B cell (primary cell): ENCODE results near the gene SLC12A7. TPM values are rescaled to one million over a fixed set of nuclear protein-coding genes. Genes with fewer than 3 reads are reported as not detected.

Source experiments
- ATAC-seq: fragments of 200-7000 bp; cut with Tn5 transposase; one replicate; pipeline ENCODE4 v1.10.0; 2021; ENCODE audit warnings: low read depth, mild to moderate bottlenecking, moderate number of reproducible peaks, moderate library complexity
- CTCF ChIA-PET: fragments of 350-600 bp; sonication (Branson Sonifier 250); formaldehyde crosslinking; loops from one replicate; lab custom pipeline; 2021; ENCODE audit warnings: antibody characterized with exemption, inconsistent platforms; lab: Charles Lee
- POLR2A ChIA-PET: fragments of 350-600 bp; sonication (Branson Sonifier 250); formaldehyde crosslinking; loops from one replicate; lab custom pipeline; 2021; ENCODE audit warnings: antibody characterized with exemption; lab: Charles Lee
- DNase-seq: peaks from one replicate; pipeline ENCODE4 v3.0.0; 2013
- H2AFZ ChIP-seq: 2 replicates; pipeline ENCODE4 v1.6.1; 2012; ENCODE audit warnings: mild to moderate bottlenecking, low read depth, low read length; ENCODE audit not compliant: insufficient read depth, poor library complexity, severe bottlenecking
- H3K27ac ChIP-seq, 2 donors: 1 replicate in 1 of 2; 2 replicates in 1 of 2; pipeline ENCODE4 v1.5.1; 2012 to 2013; ENCODE audit warnings: low read length in 2 of 2, mild to moderate bottlenecking in 2 of 2, moderate library complexity in 1 of 2
- H3K27me3 ChIP-seq, 4 experiments: fragments of 200-600 bp in 1 of 4; sonication (generic) in 1 of 4; replicated peaks in 1 of 4; 1 replicate in 2 of 4; 2 replicates in 2 of 4; pipeline versions ENCODE4 v1.6.1 to v1.7.0; 2013 to 2016; ENCODE audit warnings: low read length in 3 of 4, mild to moderate bottlenecking in 2 of 4, mixed read lengths in 1 of 4, moderate library complexity in 1 of 4; ENCODE audit not compliant: insufficient read depth in 4 of 4, control insufficient read depth in 3 of 4; ENCODE audit errors: control extremely low read depth in 1 of 4
- H3K36me3 ChIP-seq, 2 experiments: replicated peaks in 1 of 2; 1 replicate in 1 of 2; 2 replicates in 1 of 2; pipeline versions ENCODE4 v1.6.1 to v1.7.1; 2013; ENCODE audit warnings: low read length in 1 of 2; ENCODE audit not compliant: insufficient read depth in 2 of 2, control insufficient read depth in 1 of 2; ENCODE audit errors: control extremely low read depth in 1 of 2, extremely low read depth in 1 of 2
- H3K4me1 ChIP-seq, 2 donors: fragments of 200-600 bp in 1 of 2; sonication (generic) in 1 of 2; 1 replicate in 1 of 2; 2 replicates in 1 of 2; pipeline versions ENCODE4 v1.5.1 to v1.6.1; 2013 to 2017; ENCODE audit warnings: low read length in 2 of 2; ENCODE audit not compliant: control insufficient read depth in 2 of 2, insufficient read depth in 2 of 2
- H3K4me2 ChIP-seq: replicated peaks from 2 replicates; pipeline ENCODE3; 2012; ENCODE audit warnings: mild to moderate bottlenecking, low read depth, low read length; ENCODE audit not compliant: poor library complexity, severe bottlenecking
- H3K4me3 ChIP-seq, 5 experiments: fragments of 200-600 bp in 1 of 5; sonication (generic) in 1 of 5; 1 replicate in 3 of 5; 2 replicates in 2 of 5; pipeline versions ENCODE4 v1.5.1 to v1.7.0; 2011 to 2016; ENCODE audit warnings: low read length in 4 of 5, mild to moderate bottlenecking in 4 of 5, low read depth in 2 of 5, control low read depth in 1 of 5, moderate library complexity in 1 of 5; ENCODE audit not compliant: insufficient read depth in 1 of 5; ENCODE audit errors: control extremely low read depth in 1 of 5, extremely low read depth in 1 of 5
- H3K79me2 ChIP-seq: fragments of 200-600 bp; sonication (generic); one replicate; pipeline ENCODE4 v1.6.0; 2016; ENCODE audit warnings: low read length; ENCODE audit not compliant: control insufficient read depth, insufficient read depth
- H3K9ac ChIP-seq: fragments of 200-600 bp; sonication (generic); 2 replicates; pipeline ENCODE4 v1.6.1; 2017; ENCODE audit warnings: mild to moderate bottlenecking, low read length, moderate library complexity
- H3K9me3 ChIP-seq, 3 donors: one replicate each; pipeline versions ENCODE4 v1.6.1 to v1.7.1; 2013; ENCODE audit warnings: low read length in 2 of 3; ENCODE audit not compliant: control insufficient read depth in 2 of 3, insufficient read depth in 1 of 3; ENCODE audit errors: control extremely low read depth in 1 of 3
- H4K20me1 ChIP-seq: 2 replicates; pipeline ENCODE4 v1.6.0; 2012; ENCODE audit warnings: mild to moderate bottlenecking, low read length; ENCODE audit not compliant: insufficient read depth, control insufficient read depth, poor library complexity, severe bottlenecking
- H3K27ac Mint-ChIP-seq: one replicate; pipeline ENCODE4 v1.8.0; 2021; ENCODE audit warnings: mixed read lengths
- H3K27me3 Mint-ChIP-seq: one replicate; pipeline ENCODE4 v1.8.0; 2021; ENCODE audit warnings: mixed read lengths
- H3K4me1 Mint-ChIP-seq: one replicate; pipeline ENCODE4 v1.8.0; 2021; ENCODE audit warnings: mixed read lengths
- H3K4me3 Mint-ChIP-seq: one replicate; pipeline ENCODE4 v1.8.0; 2021; ENCODE audit warnings: mixed read lengths
- H3K9me3 Mint-ChIP-seq: one replicate; pipeline ENCODE4 v1.8.0; 2022; ENCODE audit warnings: mixed read lengths; ENCODE audit not compliant: insufficient read depth
- EZH2 ChIP-seq: IDR thresholded peaks from 2 replicates; pipeline ENCODE4 v1.6.1; 2012; ENCODE audit warnings: borderline replicate concordance, low read depth, mild to moderate bottlenecking, moderate library complexity, low read length; ENCODE audit not compliant: insufficient read depth, poor library complexity, severe bottlenecking
- WGBS: methylation state at CpG from one replicate; pipeline ENCODE4 v1.1.5; 2013; ENCODE audit warnings: missing lambda C conversion rate; ENCODE audit not compliant: insufficient coverage; 5-methylcytosine and 5-hydroxymethylcytosine counted together
- intact Hi-C: fragments of 100-400 bp; cut with micrococcal nuclease; formaldehyde crosslinking; loops from one replicate; pipeline ENCODE4 v1.10.0; 2022
- polyA plus RNA-seq: library from polyadenylated mRNA; depleted of rRNA; stranded (reverse); fragments of >200 nt; gene quantifications from 2 replicates; pipeline ENCODE4 v1.2.3, GENCODE V29; 2012
- total RNA-seq, 2 donors: library from RNA; stranded (reverse); fragments of 120-200 nt in 1 of 2; gene quantifications; 1 replicate in 1 of 2; 2 replicates in 1 of 2; pipeline versions ENCODE4 v1.2.3 to v1.2.4, GENCODE V29; 2013 to 2022
- TF ChIP-seq, protein P1 (sequence below): fragments of 200-600 bp; IDR thresholded peaks from one replicate; pipeline ENCODE4 v1.8.0; 2022; ENCODE audit warnings: antibody characterized with exemption, mild to moderate bottlenecking

SLC12A7 gene
- total and polyA plus RNA-seq, 2 donors (not counting 1 experiment from before 2014, with no cell fraction given) = 25.5 to 34.4 TPM

DNA sequence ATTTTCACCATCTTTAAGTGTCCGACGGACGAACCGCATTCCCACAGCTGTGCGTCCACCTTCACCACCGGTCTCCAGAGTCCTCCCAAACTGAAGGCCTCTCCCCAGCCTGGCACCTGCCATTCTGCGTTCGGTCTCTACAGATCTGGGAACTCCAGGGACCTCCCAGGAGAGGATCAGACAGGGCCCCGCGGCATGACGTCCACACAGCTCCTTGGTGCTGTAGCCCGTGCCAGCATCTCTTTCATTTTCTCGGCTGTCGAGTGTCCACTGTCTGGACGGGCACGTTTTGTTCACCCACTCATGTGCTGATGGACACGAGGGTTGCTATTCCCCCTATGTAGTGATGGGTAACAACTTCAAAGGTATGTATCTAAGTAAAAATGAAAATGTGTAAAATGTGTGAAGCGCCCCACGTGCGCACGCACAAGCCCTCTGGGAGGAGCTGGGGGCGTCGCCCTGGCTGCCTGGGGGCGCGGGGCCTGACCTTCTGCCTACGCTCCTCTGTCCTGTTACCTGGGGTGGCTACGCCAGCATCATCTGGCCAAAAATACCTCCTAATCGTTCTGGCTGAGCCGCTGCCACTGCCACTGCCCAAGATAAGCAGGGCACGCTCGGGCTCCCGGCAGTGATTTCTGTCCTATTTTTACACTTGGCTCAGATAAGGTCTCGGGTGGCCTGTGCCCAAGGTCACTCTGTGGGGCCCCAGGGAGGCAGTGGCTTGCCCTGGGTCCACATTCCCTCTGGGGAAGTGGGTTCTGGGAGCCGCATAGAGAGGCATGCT, 10.8 kb upstream of the SLC12A7 start:
- no peak overlapping the region for H3K4me3 ChIP-seq
- H4K20me1 ChIP-seq = no peaks in the 10 kb centered on the region
- no peaks in the 10 kb centered on the region for H3K79me2 ChIP-seq
- ATAC-seq (no peak), DNase-seq (no peak)
- H3K27me3 ChIP-seq = no peaks in the 10 kb centered on the region
- CTCF ChIA-PET = interaction anchor here (1.5 kb wide), 1 partner anchor 47 kb away, joined by 4 read pairs; no protein-coding TSS in a partner anchor
- no peaks in the 10 kb centered on the region for H3K9me3 Mint-ChIP-seq
- no peak overlapping the region for H3K4me2 ChIP-seq
- no peaks in the 10 kb centered on the region for H3K4me1 ChIP-seq
- POLR2A ChIA-PET = no interaction called here
- no peak overlapping the region for H3K9ac ChIP-seq
- no peak overlapping the region for H3K27ac ChIP-seq
- 94% methylated on average over 33 of the region's 34 CpGs for WGBS
- no peak overlapping the region for H2AFZ ChIP-seq
- H3K9me3 ChIP-seq = peaks cover 0 to 6% (median 0%) of the 10 kb centered on the region in 3 donors
- intact Hi-C loops = no loop called here
- H3K27ac Mint-ChIP-seq = no peak overlapping the region
- H3K4me1 Mint-ChIP-seq = no peaks in the 10 kb centered on the region
- no peaks in the 10 kb centered on the region for H3K36me3 ChIP-seq
- TF ChIP-seq EZH2 = no peak
- TF ChIP-seq, protein P1, sequence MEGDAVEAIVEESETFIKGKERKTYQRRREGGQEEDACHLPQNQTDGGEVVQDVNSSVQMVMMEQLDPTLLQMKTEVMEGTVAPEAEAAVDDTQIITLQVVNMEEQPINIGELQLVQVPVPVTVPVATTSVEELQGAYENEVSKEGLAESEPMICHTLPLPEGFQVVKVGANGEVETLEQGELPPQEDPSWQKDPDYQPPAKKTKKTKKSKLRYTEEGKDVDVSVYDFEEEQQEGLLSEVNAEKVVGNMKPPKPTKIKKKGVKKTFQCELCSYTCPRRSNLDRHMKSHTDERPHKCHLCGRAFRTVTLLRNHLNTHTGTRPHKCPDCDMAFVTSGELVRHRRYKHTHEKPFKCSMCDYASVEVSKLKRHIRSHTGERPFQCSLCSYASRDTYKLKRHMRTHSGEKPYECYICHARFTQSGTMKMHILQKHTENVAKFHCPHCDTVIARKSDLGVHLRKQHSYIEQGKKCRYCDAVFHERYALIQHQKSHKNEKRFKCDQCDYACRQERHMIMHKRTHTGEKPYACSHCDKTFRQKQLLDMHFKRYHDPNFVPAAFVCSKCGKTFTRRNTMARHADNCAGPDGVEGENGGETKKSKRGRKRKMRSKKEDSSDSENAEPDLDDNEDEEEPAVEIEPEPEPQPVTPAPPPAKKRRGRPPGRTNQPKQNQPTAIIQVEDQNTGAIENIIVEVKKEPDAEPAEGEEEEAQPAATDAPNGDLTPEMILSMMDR = no peak
- no peak overlapping the region for H3K4me3 Mint-ChIP-seq
- H3K27me3 Mint-ChIP-seq = peaks cover 7% of the 10 kb centered on the region

DNA sequence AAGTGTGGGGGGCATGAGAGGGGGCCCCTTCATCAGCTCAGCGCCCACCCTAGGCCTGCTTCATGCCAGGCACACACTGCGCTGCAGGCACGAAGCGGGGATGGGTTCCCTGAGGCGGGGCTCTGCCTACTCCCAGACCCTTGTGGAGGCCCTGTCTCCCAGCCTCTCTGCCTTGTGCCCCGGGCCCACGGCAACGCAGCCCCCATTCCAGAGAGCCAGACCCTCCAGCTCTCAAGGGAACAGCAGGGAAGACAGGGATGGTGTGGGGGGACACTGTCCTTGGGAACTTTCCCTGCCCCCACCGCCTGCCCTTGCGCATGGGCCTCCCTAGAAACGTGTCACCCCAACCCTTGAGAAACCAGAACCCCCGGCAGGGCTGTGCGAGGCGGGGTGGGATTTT, 10.0 kb upstream of the SLC12A7 start:
- TF ChIP-seq EZH2 = no peak
- TF ChIP-seq, protein P1 = no peak
- H3K27ac Mint-ChIP-seq = no peak overlapping the region
- POLR2A ChIA-PET = no interaction called here
- Histone ChIP-seq H3K27me3 (no peaks in the 10 kb centered on the region), H3K4me2 (no peak overlapping the region), H3K9ac (no peak overlapping the region), H3K27ac (no peak overlapping the region), H3K4me3 (no peak overlapping the region), H3K4me1 (no peaks in the 10 kb centered on the region), H4K20me1 (no peaks in the 10 kb centered on the region), H3K36me3 (no peaks in the 10 kb centered on the region), H2AFZ (no peak overlapping the region), H3K9me3 (peaks cover 0 to 6% (median 0%) of the 10 kb centered on the region in 3 donors), H3K79me2 (no peaks in the 10 kb centered on the region)
- no peaks in the 10 kb centered on the region for H3K4me1 Mint-ChIP-seq
- H3K4me3 Mint-ChIP-seq = no peak overlapping the region
- intact Hi-C loops = no loop called here
- DNase-seq (no peak), ATAC-seq (no peak)
- peaks cover 7% of the 10 kb centered on the region for H3K27me3 Mint-ChIP-seq
- H3K9me3 Mint-ChIP-seq = no peaks in the 10 kb centered on the region
- WGBS = 98% methylated on average over 14 of the region's 14 CpGs
- CTCF ChIA-PET = no interaction called here
